Retinal pigment epithelial cell (primary cell): ENCODE measurements around the gene DRD2.

ENCODE experiments used
- DNase-seq: peaks from one replicate; pipeline ENCODE4 v3.0.0-alpha.2; 2010; ENCODE audit warnings: low read depth
- H3K4me3 ChIP-seq: 2 replicates; pipeline ENCODE4 v1.5.1; 2011; ENCODE audit warnings: mild to moderate bottlenecking, low read length, control low read depth, moderate library complexity
- CTCF ChIP-seq: conservative IDR thresholded peaks from 2 replicates; pipeline ENCODE4 v1.5.1; 2011; ENCODE audit warnings: low read depth, low read length, control low read depth, inconsistent platforms

DRD2 gene

GRCh38 chr11:113507341-113507740 lies 32.1 kb upstream of the DRD2 start:
- TF ChIP-seq CTCF, result no peak
- no peak for DNase-seq
- no peak overlapping the region for H3K4me3 ChIP-seq

- TF ChIP-seq CTCF, result no peak
- no peak for DNase-seq
- no peak overlapping the region for H3K4me3 ChIP-seq
Measured at GRCh38 chr11:113506893-113507292, 31.7 kb upstream of the DRD2 start.

DNA sequence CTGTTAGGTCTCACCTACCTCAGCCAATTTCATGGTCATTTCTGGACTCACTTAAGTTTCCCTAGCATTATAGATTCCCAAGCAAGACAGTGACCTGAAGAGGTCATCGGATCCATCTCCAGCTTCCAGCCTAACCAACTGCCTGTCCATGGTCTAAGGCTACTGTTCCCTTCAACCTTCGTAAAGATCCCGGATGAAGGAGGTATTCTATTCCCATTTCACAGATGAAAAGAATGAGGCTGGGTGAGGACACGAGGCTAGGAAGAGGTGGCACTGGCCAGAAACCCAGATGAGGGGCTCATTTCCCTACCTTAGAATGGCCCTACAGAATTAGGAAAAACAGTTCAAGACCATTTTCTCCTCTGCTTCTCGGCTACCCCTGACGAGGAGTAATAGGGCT lies 31.3 kb upstream of the DRD2 start:
- no peak for TF ChIP-seq CTCF
- no peak overlapping the region for H3K4me3 ChIP-seq
- DNase-seq, result no peak

GRCh38 chr11:113505541-113506375 lies 30.6 kb upstream of the DRD2 start:
- H3K4me3 ChIP-seq, result no peak overlapping the region
- DNase-seq, result peak; percentile 22
- TF ChIP-seq CTCF, result no peak

GRCh38 chr11:113505046-113505445 lies 29.8 kb upstream of the DRD2 start:
- no peak overlapping the region for H3K4me3 ChIP-seq
- no peak for TF ChIP-seq CTCF
- no peak for DNase-seq

- no peak for DNase-seq
- H3K4me3 ChIP-seq, result no peak overlapping the region
Measured at GRCh38 chr11:113504586-113504985, 29.4 kb upstream of the DRD2 start.

More at GRCh38 chr11:113504586-113504985, 29.4 kb upstream of the DRD2 start:
- TF ChIP-seq CTCF, result no peak
